GM21717 (cell line): ENCODE results near the gene TBC1D13.
"Not testable (repeated sequence)": the region's sequence is repeated elsewhere in the genome, so short reads cannot be mapped to it uniquely, and the experiment has no call there.

ENCODE experiments used
- ATAC-seq: cut with Tn5 transposase; IDR thresholded peaks from one replicate; pipeline ENCODE4 v1.9.1; 2021; ENCODE audit warnings: mild to moderate bottlenecking, moderate library complexity; ENCODE audit not compliant: unreplicated experiment

The TBC1D13 gene, protein sequence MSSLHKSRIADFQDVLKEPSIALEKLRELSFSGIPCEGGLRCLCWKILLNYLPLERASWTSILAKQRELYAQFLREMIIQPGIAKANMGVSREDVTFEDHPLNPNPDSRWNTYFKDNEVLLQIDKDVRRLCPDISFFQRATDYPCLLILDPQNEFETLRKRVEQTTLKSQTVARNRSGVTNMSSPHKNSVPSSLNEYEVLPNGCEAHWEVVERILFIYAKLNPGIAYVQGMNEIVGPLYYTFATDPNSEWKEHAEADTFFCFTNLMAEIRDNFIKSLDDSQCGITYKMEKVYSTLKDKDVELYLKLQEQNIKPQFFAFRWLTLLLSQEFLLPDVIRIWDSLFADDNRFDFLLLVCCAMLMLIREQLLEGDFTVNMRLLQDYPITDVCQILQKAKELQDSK

GRCh38 chr9:128786681-128787601, at the start of gene TBC1D13:
Gene TBC1D13, plus strand, starts transcription at chr9:128787253. Its CDS starts 101 bp downstream, at chr9:128787354.
- ATAC-seq = peak; percentile 70

GRCh38 chr9:128742401-128742800, 44.7 kb upstream of the TBC1D13 start:
- no peak for ATAC-seq

DNA sequence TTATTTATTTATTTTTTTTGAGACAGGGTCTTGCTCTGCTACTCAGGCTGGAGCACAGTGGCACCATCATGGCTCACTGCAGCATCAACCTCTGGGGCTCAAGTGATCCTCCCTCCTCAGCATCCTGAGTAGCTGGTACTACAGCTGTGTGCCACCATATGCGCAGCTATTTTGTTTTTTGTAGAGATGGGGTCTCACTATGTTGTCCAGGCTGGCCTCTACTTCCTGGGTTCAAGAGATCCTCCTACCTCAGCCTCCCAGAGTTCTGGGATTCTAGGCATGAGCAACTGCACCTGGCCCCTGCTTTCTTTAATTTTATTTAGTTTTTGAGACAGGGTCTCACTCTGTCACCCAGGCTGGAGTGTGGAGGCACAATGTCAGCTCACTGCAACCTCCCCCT, 43.6 kb upstream of the TBC1D13 start:
- ATAC-seq = no peak

DNA sequence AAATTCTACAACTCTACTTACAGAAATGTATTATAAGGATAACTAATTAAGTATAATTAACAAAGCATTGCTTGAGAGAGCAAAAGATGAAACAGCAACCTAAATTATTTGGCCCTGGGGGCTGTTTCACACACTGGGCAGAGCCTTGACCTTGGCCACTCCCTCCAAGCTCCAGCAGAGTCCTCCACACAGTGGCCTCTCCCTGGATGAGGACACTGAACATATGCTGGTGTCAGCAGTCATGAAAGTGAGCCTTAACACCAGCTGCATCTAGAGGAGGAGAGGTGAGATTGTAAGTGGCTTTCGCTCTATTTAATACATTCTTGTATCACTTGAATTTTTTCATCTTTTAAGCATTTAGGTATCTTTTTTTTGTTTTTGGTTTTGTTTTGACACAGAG, 39.8 kb upstream of the TBC1D13 start:
- no peak for ATAC-seq

DNA sequence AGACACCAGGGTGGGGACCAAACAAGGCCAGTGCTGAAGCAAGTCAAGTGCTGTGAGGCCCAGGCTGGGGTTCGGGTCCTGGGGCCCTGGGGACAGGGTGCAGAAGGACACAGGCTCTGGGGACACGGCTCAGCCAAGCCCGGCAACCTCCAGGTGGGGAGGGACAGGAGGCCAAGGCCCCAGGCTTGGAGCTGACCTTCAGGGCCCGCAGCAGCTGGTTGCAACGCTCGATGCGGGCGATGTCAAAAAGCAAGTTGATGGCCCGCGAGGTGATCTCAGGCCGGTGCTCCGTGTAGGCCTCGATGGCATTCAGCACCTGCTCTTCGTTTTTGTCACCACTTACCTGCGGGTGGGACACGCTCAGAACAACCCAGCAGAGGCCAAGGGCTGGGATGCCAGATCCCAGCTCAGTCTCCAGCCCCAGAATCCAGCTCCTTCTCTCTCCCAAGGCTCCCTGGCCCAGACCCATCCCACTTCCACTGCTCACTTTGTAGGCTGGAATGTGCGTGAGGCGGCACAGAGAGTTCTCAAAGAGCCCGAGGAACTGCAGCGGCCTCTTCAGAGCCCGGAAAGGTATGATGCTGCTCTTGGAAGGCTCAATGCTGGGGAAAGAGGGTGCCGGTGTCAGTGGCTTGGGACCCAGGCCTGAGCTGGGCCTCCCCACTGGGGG, 36.0 kb upstream of the TBC1D13 start:
- ATAC-seq = no peak

- ATAC-seq = no peak
These were observed 33.4 kb upstream of the TBC1D13 start for GRCh38 chr9:128753627-128754026.

- no peak for ATAC-seq
These were observed 29.5 kb upstream of the TBC1D13 start for GRCh38 chr9:128757602-128758001.

- ATAC-seq = no peak
These were observed 24.2 kb upstream of the TBC1D13 start for GRCh38 chr9:128762671-128763449.

DNA sequence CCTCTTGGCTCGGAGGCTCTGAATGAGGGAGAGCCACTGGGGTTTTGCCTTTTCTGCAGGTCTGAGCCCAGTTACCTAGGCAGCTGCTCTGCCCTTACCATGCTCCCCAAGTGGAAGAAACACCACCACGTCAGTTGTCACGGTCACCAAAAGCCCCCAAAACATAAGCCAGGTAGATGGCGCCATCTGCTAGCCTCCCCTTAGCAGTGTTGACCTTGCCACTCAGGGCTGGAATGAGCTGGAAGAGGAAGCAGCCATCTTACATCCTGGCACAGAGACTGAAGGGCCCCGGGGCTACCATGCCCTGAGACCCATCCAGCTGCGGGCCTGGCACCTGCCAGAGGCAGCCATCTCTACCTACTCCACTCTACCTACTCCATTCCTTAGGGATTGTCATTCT, 22.7 kb upstream of the TBC1D13 start:
- no peak for ATAC-seq

DNA sequence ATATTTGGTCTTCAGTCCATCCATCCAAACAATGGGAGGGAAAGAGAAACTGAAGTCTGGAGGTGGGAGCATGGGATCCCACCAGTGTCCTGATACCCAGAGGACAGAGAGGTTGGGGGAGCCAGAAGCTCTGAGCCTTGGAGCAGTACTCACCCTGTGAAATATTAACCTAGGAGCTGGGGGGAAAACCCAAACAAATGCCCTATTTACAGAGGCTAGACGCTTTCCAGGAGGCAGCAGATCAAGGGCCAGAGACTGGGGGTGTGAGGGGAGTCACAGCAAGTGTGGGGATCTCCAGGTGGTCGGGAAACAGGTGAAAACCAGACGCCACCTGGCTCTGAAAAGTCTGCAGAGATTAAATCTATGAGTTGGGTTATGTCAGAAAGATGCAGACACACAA, 21.6 kb upstream of the TBC1D13 start:
- ATAC-seq = no peak

- ATAC-seq = no peak
These were observed 18.4 kb upstream of the TBC1D13 start for GRCh38 chr9:128768606-128769005.

- ATAC-seq = no peak
These were observed 16.6 kb upstream of the TBC1D13 start for GRCh38 chr9:128770286-128771030.

- peak; percentile 35 for ATAC-seq
These were observed 15.8 kb upstream of the TBC1D13 start for GRCh38 chr9:128771094-128771721.

DNA sequence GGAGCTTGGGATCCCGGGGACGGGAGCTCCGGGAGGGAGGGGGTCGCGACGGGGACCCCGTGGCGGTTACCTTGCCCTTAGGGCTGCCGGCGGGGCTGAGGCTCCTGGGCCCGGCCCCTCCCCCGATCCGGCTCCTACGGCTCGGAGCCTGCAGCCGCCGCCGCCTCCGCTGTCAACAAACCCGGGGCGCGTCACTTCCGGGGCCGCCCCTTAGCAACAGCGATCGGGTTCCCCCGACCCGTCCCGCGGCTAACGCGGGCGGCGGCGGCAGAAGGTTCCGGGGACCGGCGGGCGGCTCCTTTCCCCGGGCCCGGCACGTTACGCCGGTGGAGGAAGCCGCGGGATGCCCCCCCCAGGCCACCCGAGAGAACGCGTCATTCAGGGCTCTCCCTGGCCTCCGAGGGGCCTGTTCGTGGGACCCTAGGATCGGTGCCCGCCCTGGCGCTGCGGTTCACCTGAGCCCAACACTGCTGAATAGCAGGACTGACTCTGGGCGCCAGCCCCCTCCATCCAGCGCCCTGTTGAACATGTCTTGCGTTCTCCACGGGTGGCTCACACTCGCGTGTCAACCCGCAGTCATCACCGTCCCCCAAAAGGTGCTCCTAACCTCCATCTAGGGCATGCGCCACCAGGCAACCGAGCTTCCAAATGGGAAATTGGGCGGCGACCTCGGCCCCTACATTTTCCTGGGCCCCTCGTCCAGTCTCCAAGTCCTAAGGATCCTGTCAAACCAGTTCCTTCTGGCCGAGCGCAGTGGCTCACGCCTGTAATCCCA, 15.1 kb upstream of the TBC1D13 start, which contains the start of gene ZER1:
TSS of gene ZER1 (minus strand) at position 183 of the 775 bp plus-strand sequence. CDS start 16,362 bp downstream, outside the sequence.
- peak; percentile 85 for ATAC-seq

- no peak for ATAC-seq
These were observed 14.0 kb upstream of the TBC1D13 start for GRCh38 chr9:128773049-128773448.

DNA sequence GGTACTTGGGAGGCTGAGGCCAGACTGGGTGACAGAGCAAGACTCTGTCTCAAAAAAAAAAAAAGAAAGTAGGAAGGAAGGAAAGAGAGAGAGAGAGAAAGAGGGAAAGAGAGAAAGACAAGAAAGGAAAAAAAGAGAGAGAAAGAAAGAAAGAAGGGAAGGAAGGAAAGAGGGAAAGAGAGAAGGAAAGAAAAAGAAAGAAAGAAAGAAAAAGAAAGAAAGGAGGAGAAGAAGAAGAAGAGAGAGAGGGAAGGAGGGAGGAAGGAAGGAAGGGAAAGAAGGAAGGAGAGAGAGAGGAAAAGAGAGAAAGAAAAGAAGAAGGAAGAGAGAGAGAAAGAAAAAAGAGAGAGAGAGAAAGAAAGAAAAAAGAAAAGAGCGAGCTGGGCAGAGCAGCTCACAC, 12.2 kb upstream of the TBC1D13 start:
- no peak for ATAC-seq

DNA sequence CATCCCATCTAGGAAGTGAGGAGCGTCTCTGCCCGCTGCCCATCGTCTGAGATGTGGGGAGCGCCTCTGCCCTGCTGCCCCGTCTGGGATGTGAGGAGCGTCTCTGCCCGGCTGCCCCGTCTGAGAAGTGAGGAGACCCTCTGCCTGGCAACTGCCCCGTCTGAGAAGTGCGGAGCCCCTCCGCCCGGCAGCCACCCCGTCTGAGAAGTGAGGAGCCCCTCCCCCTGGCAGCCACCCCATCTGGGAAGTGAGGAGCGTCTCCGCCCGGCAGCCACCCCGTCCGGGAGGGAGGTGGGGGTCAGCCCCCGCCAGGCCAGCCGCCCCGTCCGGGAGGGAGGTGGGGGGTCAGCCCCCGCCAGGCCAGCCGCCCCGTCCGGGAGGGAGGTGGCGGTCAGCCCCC, 7.0 kb upstream of the TBC1D13 start:
- not testable (repeated sequence) for ATAC-seq
